Esophagus muscularis mucosa (tissue), 3 donors: ENCODE results near the gene NCOA3.

Experiments used
- POLR2A ChIP-seq: fragments of 450-650 bp; IDR thresholded peaks from one replicate; pipeline ENCODE4 v1.6.1; 2017; ENCODE audit warnings: antibody characterized with exemption, moderate library complexity, mild to moderate bottlenecking, low read depth
- TF ChIP-seq, protein P1 (sequence below), 3 experiments: fragments of 200-600 bp in 2 of 3; fragments of 450-650 bp in 1 of 3; sonication (generic) in 2 of 3; IDR thresholded peaks; one replicate each; pipeline ENCODE4 v1.5.1; 2017 to 2019; ENCODE audit warnings: antibody characterized with exemption in 3 of 3, mild to moderate bottlenecking in 2 of 3, moderate library complexity in 1 of 3

- no peak for TF ChIP-seq POLR2A
- TF ChIP-seq, protein P1, sequence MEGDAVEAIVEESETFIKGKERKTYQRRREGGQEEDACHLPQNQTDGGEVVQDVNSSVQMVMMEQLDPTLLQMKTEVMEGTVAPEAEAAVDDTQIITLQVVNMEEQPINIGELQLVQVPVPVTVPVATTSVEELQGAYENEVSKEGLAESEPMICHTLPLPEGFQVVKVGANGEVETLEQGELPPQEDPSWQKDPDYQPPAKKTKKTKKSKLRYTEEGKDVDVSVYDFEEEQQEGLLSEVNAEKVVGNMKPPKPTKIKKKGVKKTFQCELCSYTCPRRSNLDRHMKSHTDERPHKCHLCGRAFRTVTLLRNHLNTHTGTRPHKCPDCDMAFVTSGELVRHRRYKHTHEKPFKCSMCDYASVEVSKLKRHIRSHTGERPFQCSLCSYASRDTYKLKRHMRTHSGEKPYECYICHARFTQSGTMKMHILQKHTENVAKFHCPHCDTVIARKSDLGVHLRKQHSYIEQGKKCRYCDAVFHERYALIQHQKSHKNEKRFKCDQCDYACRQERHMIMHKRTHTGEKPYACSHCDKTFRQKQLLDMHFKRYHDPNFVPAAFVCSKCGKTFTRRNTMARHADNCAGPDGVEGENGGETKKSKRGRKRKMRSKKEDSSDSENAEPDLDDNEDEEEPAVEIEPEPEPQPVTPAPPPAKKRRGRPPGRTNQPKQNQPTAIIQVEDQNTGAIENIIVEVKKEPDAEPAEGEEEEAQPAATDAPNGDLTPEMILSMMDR (IDR thresholded peaks at IDR 0.05), result no peak
Measured at GRCh38 chr20:47586649-47587294, 85.1 kb downstream of the NCOA3 start.
